Fibroblast of skin of right biceps (primary cell): ENCODE data around the gene ATP1A4.
A peak's percentile ranks its signal among the peaks of the same experiment; 100 is the strongest.

Source experiments
- DNase-seq: peaks from one replicate; pipeline ENCODE4 v3.0.0-alpha.2; 2013

Gene ATP1A4

DNA sequence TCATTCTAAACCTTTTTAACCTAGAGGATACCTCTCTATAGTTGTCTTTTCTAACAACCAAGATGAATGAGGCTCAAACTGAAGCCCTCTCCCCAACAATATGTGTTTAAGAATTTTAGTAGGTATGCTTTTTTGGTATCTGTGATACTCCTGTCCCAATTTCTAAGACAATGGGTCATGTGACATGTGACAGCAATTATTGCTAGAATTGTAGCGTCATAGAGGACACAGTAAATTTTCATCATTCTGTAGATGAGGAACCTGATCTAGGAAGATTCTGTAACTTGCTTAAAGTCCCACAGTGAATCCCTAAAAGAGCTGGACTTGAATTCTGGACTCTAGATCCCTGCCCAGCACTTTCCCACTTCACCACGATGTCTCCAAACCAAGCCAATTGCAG is 27.3 kb downstream of the ATP1A4 start:
- DNase-seq, result no peak

- no peak for DNase-seq
Observed at GRCh38 chr1:160179336-160179735, 27.9 kb downstream of the ATP1A4 start.

DNA sequence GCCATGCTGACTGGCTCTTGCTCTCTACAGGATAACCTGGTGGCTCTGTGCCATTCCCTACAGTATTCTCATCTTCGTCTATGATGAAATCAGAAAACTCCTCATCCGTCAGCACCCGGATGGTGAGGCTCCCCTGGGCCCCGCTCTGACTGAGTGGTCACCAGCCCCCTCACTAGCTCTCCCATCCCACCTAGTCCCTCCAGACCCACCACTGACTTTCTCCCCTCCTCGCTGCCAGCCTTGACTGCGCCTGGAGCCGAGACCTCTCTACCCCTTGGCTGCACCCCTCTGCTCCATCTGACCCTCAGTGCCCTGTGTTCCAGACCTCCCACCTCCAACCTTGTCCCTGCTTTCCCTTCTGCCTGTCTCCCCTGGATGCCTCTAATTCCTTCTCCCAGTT is 34.8 kb downstream of the ATP1A4 start:
- no peak for DNase-seq

GRCh38 chr1:160186729-160187128 is 35.3 kb downstream of the ATP1A4 start:
- DNase-seq, result no peak

- no peak for DNase-seq
Observed at GRCh38 chr1:160187407-160187806, 36.0 kb downstream of the ATP1A4 start.

DNA sequence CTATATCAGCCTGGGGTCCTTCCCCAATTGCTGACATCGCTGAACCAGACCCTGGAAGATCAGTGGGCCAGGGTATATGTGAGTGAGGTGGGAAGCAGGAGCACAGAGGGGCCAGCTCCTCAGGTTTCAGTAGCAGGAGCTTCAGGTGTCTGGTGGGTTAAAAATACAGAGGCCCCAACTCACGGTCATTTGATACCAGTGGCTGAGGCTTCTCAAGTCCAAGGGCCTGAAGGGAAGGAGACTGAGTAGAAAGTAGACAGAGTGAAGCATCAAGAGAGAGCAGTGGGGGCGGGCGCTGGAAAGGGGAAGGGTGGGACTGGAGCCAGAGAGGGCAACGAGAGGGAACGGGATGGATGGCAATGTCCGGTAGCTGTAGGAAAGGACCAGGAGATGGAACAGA is 36.9 kb downstream of the ATP1A4 start:
- DNase-seq, result no peak

DNA sequence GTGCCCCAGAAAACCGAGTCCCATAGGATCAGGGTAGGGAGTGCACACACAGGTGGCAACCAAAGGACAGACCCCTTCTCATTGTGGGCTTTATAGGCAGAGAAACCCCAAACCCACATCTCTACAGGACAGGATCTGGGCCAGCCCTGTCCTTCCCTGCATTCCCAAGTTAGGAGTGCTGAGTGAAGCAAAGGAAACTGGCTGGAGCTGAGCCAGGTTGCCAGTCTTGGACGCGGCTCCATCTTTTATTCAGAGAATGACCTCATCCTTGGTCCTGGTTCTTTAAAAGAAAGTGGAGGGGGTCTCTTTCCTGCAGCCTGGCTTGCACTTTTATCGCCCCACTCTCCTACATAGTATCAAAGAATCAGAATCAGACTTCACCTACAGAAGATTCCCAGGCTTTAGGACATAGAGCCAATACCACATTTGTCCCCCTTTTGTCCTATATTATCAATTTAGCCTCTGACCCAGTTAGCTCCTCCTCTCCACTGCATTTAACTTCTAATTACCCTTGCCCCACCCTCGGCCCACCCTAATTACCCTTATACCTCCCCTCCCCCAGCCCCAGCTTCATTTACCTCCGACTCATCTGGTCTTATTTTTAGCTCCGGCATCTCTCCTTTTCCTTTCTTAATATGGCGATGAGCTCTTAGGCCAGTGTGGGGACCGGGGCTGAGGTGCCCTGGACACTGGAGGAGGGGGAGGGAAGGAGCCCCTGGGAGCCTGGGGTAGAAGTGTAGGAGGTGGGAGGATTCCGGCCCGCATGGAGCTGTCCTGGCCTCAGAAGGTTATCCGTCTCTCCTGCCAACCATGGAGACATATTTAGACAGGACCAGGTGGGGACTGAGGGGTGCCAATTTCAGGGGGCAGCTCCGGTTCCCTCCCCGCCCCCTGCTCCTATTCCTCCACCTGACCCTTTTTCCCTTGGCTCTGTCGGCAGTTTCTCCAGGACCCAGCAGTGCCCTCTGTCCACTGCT is 38.5 kb downstream of the ATP1A4 start, which contains the start of gene CASQ1:
Gene CASQ1 (plus strand): TSS at position 927 of the 977 bp plus-strand sequence. CDS start 177 bp downstream, outside the sequence.
- DNase-seq, result peak; percentile 56

- no peak for DNase-seq
Observed at GRCh38 chr1:160191756-160192155, 40.4 kb downstream of the ATP1A4 start.

GRCh38 chr1:160192234-160192633 is 40.8 kb downstream of the ATP1A4 start:
- DNase-seq, result peak; percentile 40

- peak; percentile 82 for DNase-seq
Observed at GRCh38 chr1:160193091-160193819, 41.9 kb downstream of the ATP1A4 start.

GRCh38 chr1:160193832-160194736 is 42.7 kb downstream of the ATP1A4 start:
- DNase-seq, result no peak

DNA sequence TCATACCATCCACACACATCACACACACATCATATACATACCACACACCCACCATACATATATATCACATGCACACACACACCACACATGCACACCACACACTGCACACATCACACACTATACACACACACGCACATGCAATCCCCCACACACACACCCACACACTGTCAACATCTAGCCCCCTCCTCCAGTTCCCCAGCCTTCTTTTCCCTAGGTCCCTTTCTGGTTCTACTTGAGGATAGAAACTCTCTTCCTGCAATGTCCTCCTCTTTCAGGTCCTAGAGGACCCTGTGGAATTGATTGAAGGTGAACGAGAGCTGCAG is 43.3 kb downstream of the ATP1A4 start:
- no peak for DNase-seq

DNA sequence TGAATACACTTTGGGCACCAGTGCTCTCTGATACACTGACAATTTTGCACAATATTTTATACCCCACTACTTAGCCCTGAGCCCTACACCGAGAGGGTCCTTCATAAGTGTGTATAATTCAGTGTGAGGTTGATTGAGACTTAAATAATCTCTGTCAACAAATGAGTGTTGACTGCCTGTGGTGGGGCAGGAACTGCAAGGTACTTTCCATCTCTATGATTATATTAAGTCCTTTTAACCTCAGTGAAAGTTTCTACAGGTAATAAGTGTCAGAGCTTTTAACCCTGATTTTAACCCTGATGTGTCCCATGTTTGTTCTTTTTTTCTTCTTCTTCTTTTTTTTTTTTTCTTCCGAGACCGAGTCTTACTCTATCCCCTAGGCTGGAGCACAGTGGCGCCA is 44.7 kb downstream of the ATP1A4 start:
- DNase-seq, result no peak

GRCh38 chr1:160197231-160197630 is 45.8 kb downstream of the ATP1A4 start:
- DNase-seq, result no peak

GRCh38 chr1:160200786-160201185 is 49.4 kb downstream of the ATP1A4 start:
- no peak for DNase-seq

DNA sequence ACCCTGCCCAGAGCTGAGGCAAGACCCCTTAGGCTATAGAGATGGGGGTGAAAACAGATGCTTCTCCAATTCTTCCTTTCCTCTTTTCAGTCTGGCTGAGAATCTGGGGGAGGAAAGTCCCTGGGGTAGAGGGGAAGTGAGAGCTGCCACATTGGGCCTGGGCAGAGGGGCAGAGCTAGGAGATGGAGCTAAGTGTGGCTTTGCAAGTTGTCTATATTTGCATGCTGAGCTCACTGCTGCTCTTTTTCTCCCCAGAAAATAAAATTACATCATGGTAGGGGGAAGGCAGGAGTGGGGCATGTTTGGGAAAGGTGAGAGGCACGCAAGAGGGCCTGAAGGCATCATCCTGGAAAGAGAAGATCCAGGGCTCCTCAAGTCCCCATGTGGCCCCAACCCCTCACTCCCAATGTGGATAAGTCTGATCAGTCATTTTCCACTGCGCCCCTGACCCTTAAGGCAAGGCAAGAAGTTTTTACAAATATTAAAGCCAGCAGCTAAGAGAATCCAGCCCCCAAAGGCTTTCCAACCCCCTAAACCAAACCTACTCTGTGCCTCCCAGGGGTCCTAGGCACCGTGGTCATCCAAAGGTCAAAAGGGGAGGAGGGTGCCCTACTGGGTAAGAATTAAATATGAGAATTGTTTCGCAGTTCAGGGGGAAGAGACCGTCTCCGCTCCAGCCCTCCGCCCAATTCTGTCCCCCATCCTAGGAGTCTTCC is 53.3 kb downstream of the ATP1A4 start:
- DNase-seq, result peak; percentile 34

DNA sequence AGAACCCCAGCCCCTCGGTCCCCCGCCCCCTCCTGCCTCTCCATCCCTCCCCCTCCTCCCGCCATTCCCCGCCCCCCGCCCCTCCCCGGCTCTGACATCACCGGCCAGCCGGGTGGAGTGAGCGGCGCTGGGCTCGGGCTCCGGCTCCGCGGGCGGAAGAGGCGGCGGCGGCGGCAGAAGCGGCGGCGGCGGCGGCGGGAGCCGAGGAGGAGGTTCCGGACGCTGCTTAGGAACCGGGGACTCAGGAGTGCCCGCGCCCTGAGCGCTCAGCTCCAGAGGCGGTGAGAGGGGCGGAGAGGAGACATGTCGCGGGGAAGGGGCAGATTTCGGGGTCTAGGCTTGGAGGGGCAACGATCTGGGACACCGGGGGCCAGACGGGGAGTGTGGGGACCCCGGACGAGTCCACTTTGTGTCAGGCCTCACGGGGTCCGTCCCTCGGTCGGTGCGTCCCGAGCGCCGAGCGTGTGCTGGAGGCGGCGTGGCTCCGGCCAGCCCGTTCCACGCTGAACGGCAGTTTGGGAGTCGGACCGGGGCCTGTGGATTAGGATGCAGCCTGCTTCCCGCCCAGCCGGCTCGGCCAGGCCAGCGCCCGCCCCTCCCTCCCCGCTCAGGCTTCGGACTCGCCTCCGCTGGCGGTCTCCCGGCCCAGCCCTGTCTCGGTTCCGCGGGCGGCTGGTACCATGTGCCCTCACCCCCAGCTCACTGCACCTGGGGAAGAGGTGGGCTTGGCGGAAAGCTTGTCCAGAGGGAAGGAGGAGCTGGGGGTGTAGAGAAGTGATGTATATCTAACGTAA is 54.0 kb downstream of the ATP1A4 start, which contains the start of gene PEA15:
Gene PEA15 (plus strand): TSS at position 143 of the 794 bp plus-strand sequence. CDS start 6,161 bp downstream, outside the sequence.
- DNase-seq, result peak; percentile 82

- DNase-seq, result peak; percentile 80
Observed at GRCh38 chr1:160206036-160206389, 54.6 kb downstream of the ATP1A4 start.

GRCh38 chr1:160206421-160207117 is 55.2 kb downstream of the ATP1A4 start:
- peak; percentile 93 for DNase-seq

DNA sequence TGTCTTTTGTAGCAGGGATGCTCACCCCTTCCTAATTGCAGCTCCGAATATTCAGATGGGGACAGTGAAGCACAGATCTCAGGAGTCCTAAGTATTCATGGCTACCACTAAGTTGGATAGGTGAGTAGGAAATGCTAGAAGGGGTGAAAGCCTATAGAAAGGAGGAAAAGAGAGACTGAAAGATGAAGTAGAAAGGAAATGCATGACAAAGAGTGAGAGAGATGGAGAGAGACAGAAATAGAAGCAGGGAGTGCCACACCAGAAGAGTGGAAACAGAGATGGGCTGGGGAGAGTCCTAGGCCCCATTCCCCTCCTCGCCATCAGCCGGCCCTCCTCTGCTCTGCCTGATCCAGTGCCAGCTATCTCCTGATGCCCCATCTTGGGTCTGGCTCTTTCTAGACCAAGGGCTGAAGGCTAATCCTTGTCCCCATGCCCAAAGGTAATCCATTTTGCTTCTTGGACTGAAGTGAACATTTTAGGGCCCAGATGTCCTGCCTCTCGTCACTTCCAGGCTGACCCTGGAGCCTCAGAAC is 55.8 kb downstream of the ATP1A4 start:
- no peak for DNase-seq
